Caco-2 (cell line): Measurements from ENCODE around the gene N4BP2. TPM values are rescaled to one million over a fixed set of nuclear protein-coding genes. Genes with fewer than 3 reads are reported as not detected.
"Not testable (repeated sequence)": the region's sequence is repeated elsewhere in the genome, so short reads cannot be mapped to it uniquely, and the experiment has no call there.

Source experiments
- Bru-seq: library from RNA; stranded (reverse); fragments of 400-500 nt; gene quantifications from one replicate; lab custom pipeline; 2021; lab: Mats Ljungman, UMichigan
- BruChase-seq, 2 experiments: library from RNA; stranded (reverse); fragments of 400-500 nt; gene quantifications; one replicate each; lab custom pipeline; 2021; lab: Mats Ljungman, UMichigan
- BruUV-seq: library from RNA; stranded (reverse); fragments of 400-500 nt; replicated peaks from 2 replicates; lab custom pipeline; 2021; lab: Mats Ljungman, UMichigan
- CTCF ChIA-PET: fragments of 300-600 bp; sonication (Branson Sonifier 250); formaldehyde crosslinking; loops from one replicate; lab custom pipeline; 2022; ENCODE audit warnings: antibody characterized with exemption; lab: Charles Lee
- POLR2A ChIA-PET: fragments of 300-600 bp; sonication (Branson Sonifier 250); formaldehyde crosslinking; loops from one replicate; lab custom pipeline; 2022; ENCODE audit warnings: antibody characterized with exemption; lab: Charles Lee
- DNase-seq, 2 experiments: peaks; one replicate each; pipeline versions ENCODE4 v3.0.0 to v3.0.0-alpha.2; 2020 to 2022
- H3K27me3 ChIP-seq: replicated peaks from 2 replicates; pipeline ENCODE4 v1.6.0; 2011; ENCODE audit warnings: low read length; ENCODE audit not compliant: control insufficient read depth, insufficient read depth
- H3K36me3 ChIP-seq: 2 replicates; pipeline ENCODE4 v1.5.1; 2011; ENCODE audit warnings: low read length; ENCODE audit not compliant: control insufficient read depth, insufficient read depth
- H3K4me1 ChIP-seq: fragments of 250-450 bp; sonication (Bioruptor Pico); 2 replicates; pipeline ENCODE4 v1.5.1; 2020; ENCODE audit warnings: mild to moderate bottlenecking
- H3K4me3 ChIP-seq: 2 replicates; pipeline ENCODE4 v1.5.1; 2011; ENCODE audit warnings: low read depth, mild to moderate bottlenecking, control low read depth, low read length
- H3K9me3 ChIP-seq: fragments of 250-450 bp; sonication (Bioruptor Pico); 2 replicates; pipeline ENCODE4 v1.5.1; 2020; ENCODE audit warnings: mild to moderate bottlenecking, moderate library complexity
- H3K27ac Mint-ChIP-seq: one replicate; pipeline ENCODE4 v1.8.0; 2022; ENCODE audit warnings: mixed read lengths; ENCODE audit not compliant: unreplicated experiment
- H3K27me3 Mint-ChIP-seq: one replicate; pipeline ENCODE4 v1.8.0; 2022; ENCODE audit warnings: mixed read lengths; ENCODE audit not compliant: insufficient read depth, unreplicated experiment
- H3K36me3 Mint-ChIP-seq: one replicate; pipeline ENCODE4 v1.8.0; 2022; ENCODE audit warnings: mild to moderate bottlenecking, mixed read lengths; ENCODE audit not compliant: insufficient read depth, unreplicated experiment
- H3K4me1 Mint-ChIP-seq: one replicate; pipeline ENCODE4 v1.8.0; 2022; ENCODE audit warnings: low read depth, mixed read lengths; ENCODE audit not compliant: unreplicated experiment
- H3K4me3 Mint-ChIP-seq: one replicate; pipeline ENCODE4 v1.8.0; 2022; ENCODE audit warnings: mild to moderate bottlenecking, moderate library complexity, mixed read lengths; ENCODE audit not compliant: unreplicated experiment
- H3K9me3 Mint-ChIP-seq: one replicate; pipeline ENCODE4 v1.8.0; 2022; ENCODE audit warnings: mixed read lengths; ENCODE audit not compliant: unreplicated experiment
- intact Hi-C: fragments of 100-400 bp; cut with micrococcal nuclease; formaldehyde crosslinking; loops from one replicate; pipeline ENCODE4 v1.10.0; 2022; ENCODE audit not compliant: unreplicated experiment
- long read RNA-seq: library from polyadenylated mRNA; stranded (forward); transcript quantifications from one replicate; pipeline ENCODE4 v2.0.0, GENCODE V29; 2022
- total RNA-seq: library from RNA; stranded (reverse); gene quantifications from 2 replicates; pipeline ENCODE4 v1.2.3, GENCODE V29; 2022
- TF ChIP-seq, protein P1 (sequence below), 2 experiments: fragments of 200-600 bp in 1 of 2; IDR thresholded peaks; 1 replicate in 1 of 2; 2 replicates in 1 of 2; pipeline versions ENCODE4 v1.5.1 to v1.8.0; 2011 to 2022; ENCODE audit warnings: antibody characterized with exemption in 1 of 2, control low read depth in 1 of 2, inconsistent platforms in 1 of 2, low read depth in 1 of 2, low read length in 1 of 2, mild to moderate bottlenecking in 1 of 2, moderate library complexity in 1 of 2; ENCODE audit not compliant: insufficient read depth in 1 of 2, severe bottlenecking in 1 of 2, unreplicated experiment in 1 of 2

N4BP2 gene
- 27.5 and 28.7 TPM in 2 replicates for total RNA-seq
- percentile 88 among the genes with signal in this experiment for Bru-seq, nascent RNA
- percentile 92 among the genes with signal in this experiment for BruChase-seq, experiment 1, labeled RNA remaining after a 2-hour chase
- BruChase-seq, experiment 2, labeled RNA remaining after a 6-hour chase = percentile 91 among the genes with signal in this experiment
- long read RNA-seq, partial matches to known transcripts = 1 of 8 reads
- long read RNA-seq, other reads (novel, unspliced or antisense) = 7 of 8 reads

DNA sequence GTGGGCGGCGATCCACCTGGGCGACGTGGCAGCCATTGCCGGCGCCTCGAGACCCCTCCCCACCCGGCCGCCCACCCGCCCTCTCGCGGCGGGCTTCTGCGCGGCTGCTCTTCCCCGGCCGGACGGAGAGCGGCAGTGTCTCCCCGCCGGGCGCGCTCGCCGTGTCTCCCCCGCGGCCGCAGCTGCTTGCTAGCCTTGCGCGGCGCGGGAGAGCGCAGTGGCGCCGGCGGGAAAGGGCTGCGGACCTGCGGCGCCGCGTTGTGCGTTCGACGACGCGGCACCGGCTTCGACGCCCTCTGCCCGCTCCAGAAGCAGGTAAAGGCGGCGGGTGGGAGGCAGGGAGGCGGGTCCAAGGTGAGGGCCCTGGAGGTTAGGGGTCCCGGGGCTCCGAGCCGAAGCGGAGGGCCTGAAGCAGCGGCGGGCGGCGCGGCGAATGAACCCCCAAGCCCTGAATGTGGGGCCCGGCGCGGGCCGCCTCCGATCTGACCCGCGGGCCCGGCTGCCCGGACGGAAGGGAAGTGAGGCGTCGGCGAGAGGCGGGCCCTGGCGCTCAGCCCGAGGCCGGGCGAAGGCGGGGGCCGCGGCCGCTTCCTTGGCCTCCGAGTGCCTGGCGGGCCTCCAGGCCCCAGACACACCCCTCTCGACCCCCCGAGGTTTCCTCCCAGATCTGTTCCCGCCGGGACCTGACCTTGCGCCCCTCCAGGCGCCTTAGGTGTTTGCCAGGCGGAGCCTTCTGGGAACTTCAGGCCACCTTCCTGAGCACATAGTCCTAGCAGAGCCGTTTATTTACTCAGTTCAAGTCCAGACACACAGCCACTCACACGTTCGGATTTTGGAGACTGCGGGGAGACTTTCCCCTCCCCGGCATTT, at the start of gene N4BP2:
TSS of gene N4BP2 (plus strand) at position 135 of the 870 bp plus-strand sequence. CDS start 40,491 bp downstream, outside the sequence.
- H3K9me3 ChIP-seq = no peaks in the 10 kb centered on the region
- H3K4me3 Mint-ChIP-seq = peak within 1 kb of the TSS; percentile 92
- H3K36me3 ChIP-seq = no peaks in the 10 kb centered on the region
- H3K9me3 Mint-ChIP-seq = no peaks in the 10 kb centered on the region
- no TSS peak for BruUV-seq
- peaks cover 5% of the 10 kb centered on the region; the same call in 1 of the 2 replicates for H3K4me1 ChIP-seq
- intact Hi-C loops = loop anchor here (2.0 to 5.0 kb wide), 3 partner anchors 80 to 360 kb away; partner anchors contain the start of genes PDS5A and UBE2K
- peaks cover 13% of the 10 kb centered on the region for H3K4me1 Mint-ChIP-seq
- CTCF ChIA-PET = interaction anchor here (0.6 to 1.5 kb wide), 6 partner anchors 78 to 665 kb away, joined by 3 to 5 read pairs (median 4); no protein-coding TSS in a partner anchor
- no peaks in the 10 kb centered on the region for H3K27me3 Mint-ChIP-seq
- H3K4me3 ChIP-seq = peak within 1 kb of the TSS; percentile 74
- peaks cover 34% of the 10 kb centered on the region for H3K36me3 Mint-ChIP-seq
- peak; percentile 78 to 88 for DNase-seq
- H3K27ac Mint-ChIP-seq = peak within 1 kb of the TSS; percentile 93
- H3K27me3 ChIP-seq = no peaks in the 10 kb centered on the region
- POLR2A ChIA-PET = interaction anchor here (0.6 to 1.7 kb wide), 8 partner anchors 9 to 1013 kb away, joined by 3 to 17 read pairs (median 4); partner anchors contain the start of genes RFC1, UBE2K and UGDH
- TF ChIP-seq, protein P1, sequence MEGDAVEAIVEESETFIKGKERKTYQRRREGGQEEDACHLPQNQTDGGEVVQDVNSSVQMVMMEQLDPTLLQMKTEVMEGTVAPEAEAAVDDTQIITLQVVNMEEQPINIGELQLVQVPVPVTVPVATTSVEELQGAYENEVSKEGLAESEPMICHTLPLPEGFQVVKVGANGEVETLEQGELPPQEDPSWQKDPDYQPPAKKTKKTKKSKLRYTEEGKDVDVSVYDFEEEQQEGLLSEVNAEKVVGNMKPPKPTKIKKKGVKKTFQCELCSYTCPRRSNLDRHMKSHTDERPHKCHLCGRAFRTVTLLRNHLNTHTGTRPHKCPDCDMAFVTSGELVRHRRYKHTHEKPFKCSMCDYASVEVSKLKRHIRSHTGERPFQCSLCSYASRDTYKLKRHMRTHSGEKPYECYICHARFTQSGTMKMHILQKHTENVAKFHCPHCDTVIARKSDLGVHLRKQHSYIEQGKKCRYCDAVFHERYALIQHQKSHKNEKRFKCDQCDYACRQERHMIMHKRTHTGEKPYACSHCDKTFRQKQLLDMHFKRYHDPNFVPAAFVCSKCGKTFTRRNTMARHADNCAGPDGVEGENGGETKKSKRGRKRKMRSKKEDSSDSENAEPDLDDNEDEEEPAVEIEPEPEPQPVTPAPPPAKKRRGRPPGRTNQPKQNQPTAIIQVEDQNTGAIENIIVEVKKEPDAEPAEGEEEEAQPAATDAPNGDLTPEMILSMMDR (IDR thresholded peaks at IDR 0.05; ENCODE audit: insufficient read depth in 1 of 2, low read depth in 1 of 2, low read length in 1 of 2, severe bottlenecking in 1 of 2, unreplicated experiment in 1 of 2) = peak; percentile 42 to 72

DNA sequence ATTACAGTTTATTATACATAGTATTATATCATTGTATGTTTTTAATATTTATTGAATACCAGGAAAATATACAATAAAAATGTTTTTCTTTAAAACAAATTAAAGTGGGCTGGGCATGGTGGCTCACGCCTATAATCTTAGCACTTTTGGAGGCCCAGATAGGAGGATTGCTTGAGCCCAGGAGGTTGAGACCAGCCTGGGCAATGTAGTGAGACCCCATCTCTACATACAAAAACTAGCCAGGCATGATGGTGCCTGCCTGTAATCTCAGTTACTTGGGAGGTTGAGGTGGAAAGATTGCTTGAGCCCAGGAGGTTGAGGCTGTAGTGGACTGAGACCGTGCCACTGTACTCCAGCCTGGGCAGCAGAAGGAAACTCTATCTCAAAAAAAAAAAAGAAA, 40.6 kb upstream of the N4BP2 start:
- Mint-ChIP-seq H3K4me1 (no peaks in the 10 kb centered on the region), H3K9me3 (no peaks in the 10 kb centered on the region), H3K27ac (no peak overlapping the region), H3K27me3 (no peaks in the 10 kb centered on the region), H3K36me3 (no peaks in the 10 kb centered on the region), H3K4me3 (no peak overlapping the region)
- intact Hi-C loops = no loop called here
- Histone ChIP-seq H3K36me3 (no peaks in the 10 kb centered on the region), H3K27me3 (no peaks in the 10 kb centered on the region), H3K9me3 (no peaks in the 10 kb centered on the region), H3K4me1 (no peaks in the 10 kb centered on the region), H3K4me3 (no peak overlapping the region)
- TF ChIP-seq, protein P1 (IDR thresholded peaks at IDR 0.05; ENCODE audit: insufficient read depth in 1 of 2, low read depth in 1 of 2, low read length in 1 of 2, severe bottlenecking in 1 of 2, unreplicated experiment in 1 of 2) = no peak
- ChIA-PET POLR2A (no interaction called here), CTCF (no interaction called here)
- no TSS peak for BruUV-seq
- no peak for DNase-seq

DNA sequence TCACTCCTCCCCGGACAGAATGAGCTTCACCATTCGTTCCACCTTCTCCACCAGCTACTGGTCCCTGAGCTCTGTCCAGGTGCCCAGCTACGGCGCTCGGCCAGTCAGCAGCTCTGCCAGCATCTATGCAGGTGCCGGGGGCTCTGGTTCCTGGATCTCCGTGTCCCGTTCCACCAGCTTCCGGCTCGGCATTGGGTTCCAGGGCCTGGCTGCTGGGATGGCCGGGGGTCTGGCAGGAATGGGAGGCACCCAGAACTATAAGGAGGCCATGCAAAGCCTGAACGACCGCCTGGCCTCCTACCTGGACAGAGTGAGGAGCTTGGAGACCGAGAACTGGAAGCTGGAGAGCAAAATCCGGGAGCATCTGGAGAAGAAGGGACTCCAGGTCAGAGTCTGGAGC, 36.4 kb upstream of the N4BP2 start:
- Histone ChIP-seq H3K4me1 (no peaks in the 10 kb centered on the region), H3K4me3 (no peak overlapping the region), H3K9me3 (no peaks in the 10 kb centered on the region), H3K36me3 (no peaks in the 10 kb centered on the region), H3K27me3 (no peaks in the 10 kb centered on the region)
- no peak for DNase-seq
- Mint-ChIP-seq H3K36me3 (no peaks in the 10 kb centered on the region), H3K9me3 (no peaks in the 10 kb centered on the region), H3K27ac (no peak overlapping the region), H3K27me3 (no peaks in the 10 kb centered on the region), H3K4me3 (no peak overlapping the region), H3K4me1 (no peaks in the 10 kb centered on the region)
- intact Hi-C loops = no loop called here
- BruUV-seq = no TSS peak
- CTCF ChIA-PET = no interaction called here
- TF ChIP-seq, protein P1 (IDR thresholded peaks at IDR 0.05; ENCODE audit: insufficient read depth in 1 of 2, low read depth in 1 of 2, low read length in 1 of 2, severe bottlenecking in 1 of 2, unreplicated experiment in 1 of 2) = no peak
- POLR2A ChIA-PET = no interaction called here

DNA sequence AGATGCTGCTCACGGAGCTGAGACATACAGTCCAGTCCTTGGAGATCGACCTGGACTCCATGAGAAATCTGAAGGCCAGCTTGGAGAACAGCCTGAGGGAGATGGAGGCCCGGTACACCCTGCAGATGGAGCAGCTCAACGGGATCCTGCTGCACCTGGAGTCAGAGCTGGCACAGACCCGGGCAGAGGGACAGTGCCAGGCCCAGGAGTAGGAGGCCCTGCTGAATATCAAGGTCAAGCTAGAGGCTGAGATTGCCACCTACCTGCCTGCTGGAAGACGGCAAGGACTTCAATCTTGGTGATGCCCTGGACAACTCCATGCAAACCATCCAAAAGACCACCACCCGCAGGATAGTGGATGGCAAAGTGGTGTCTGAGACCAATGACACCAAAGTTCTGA, 35.5 kb upstream of the N4BP2 start:
- DNase-seq, H3K9me3 Mint-ChIP-seq, H3K4me1 Mint-ChIP-seq, H3K36me3 Mint-ChIP-seq, H3K27me3 ChIP-seq, CTCF ChIA-PET, H3K9me3 ChIP-seq, H3K4me3 ChIP-seq, H3K27me3 Mint-ChIP-seq, BruUV-seq, H3K4me3 Mint-ChIP-seq, intact Hi-C loops, POLR2A ChIA-PET, H3K4me1 ChIP-seq, H3K36me3 ChIP-seq, H3K27ac Mint-ChIP-seq: not testable (repeated sequence)
